IMR-90 (cell line): ENCODE data around the gene SYPL2. TPM values are rescaled to one million over a fixed set of nuclear protein-coding genes. Genes with fewer than 3 reads are reported as not detected.

ENCODE experiments used
- ATAC-seq: fragments of 200-7000 bp; cut with Tn5 transposase; 2 replicates; pipeline ENCODE4 v1.9.1; 2020; ENCODE audit warnings: low read depth, mild to moderate bottlenecking, moderate library complexity
- BruUV-seq: library from RNA; stranded (reverse); fragments of 400-500 nt; replicated peaks from 2 replicates; lab custom pipeline; 2021; lab: Mats Ljungman, UMichigan
- CTCF ChIA-PET: fragments of 300-600 bp; formaldehyde crosslinking; extraction: SDS; loops from one replicate; lab custom pipeline; 2021; ENCODE audit warnings: antibody characterized with exemption; lab: Yijun Ruan, JAX
- POLR2A ChIA-PET: fragments of 300-600 bp; sonication (Branson Sonifier 250); formaldehyde crosslinking; loops from one replicate; lab custom pipeline; 2022; ENCODE audit warnings: antibody characterized with exemption; ENCODE audit not compliant: unreplicated experiment; lab: Charles Lee
- DNase-seq: peaks from one replicate; pipeline ENCODE4 v3.0.0; 2013
- H2AFZ ChIP-seq: replicated peaks from 2 replicates; pipeline ENCODE3; 2013; ENCODE audit warnings: low read length, mild to moderate bottlenecking; ENCODE audit not compliant: poor library complexity
- H2AK5ac ChIP-seq: 2 replicates; pipeline ENCODE4 v1.6.1; 2013; ENCODE audit warnings: low read depth, low read length, inconsistent platforms
- H2AK9ac ChIP-seq: replicated peaks from 2 replicates; pipeline ENCODE3; 2013; ENCODE audit warnings: mild to moderate bottlenecking, low read depth, low read length, moderate library complexity; ENCODE audit not compliant: poor library complexity
- H2BK120ac ChIP-seq: 2 replicates; pipeline ENCODE4 v1.6.1; 2013; ENCODE audit warnings: low read depth, low read length, inconsistent platforms
- H2BK15ac ChIP-seq: 3 replicates; pipeline ENCODE4 v1.6.1; 2013; ENCODE audit warnings: low read depth, low read length, inconsistent platforms
- H2BK20ac ChIP-seq: 2 replicates; pipeline ENCODE4 v1.6.1; 2013; ENCODE audit warnings: low read depth, mild to moderate bottlenecking, inconsistent platforms, low read length, moderate library complexity
- H2BK5ac ChIP-seq: 2 replicates; pipeline ENCODE4 v1.6.1; 2013; ENCODE audit warnings: mild to moderate bottlenecking, low read depth, low read length, inconsistent platforms; ENCODE audit not compliant: poor library complexity, severe bottlenecking
- H3K14ac ChIP-seq: replicated peaks from 2 replicates; pipeline ENCODE4 v1.6.1; 2013; ENCODE audit warnings: low read depth, low read length, inconsistent platforms
- H3K18ac ChIP-seq: 2 replicates; pipeline ENCODE4 v1.6.1; 2013; ENCODE audit warnings: low read depth, low read length, control low read depth
- H3K23ac ChIP-seq: 2 replicates; pipeline ENCODE4 v1.6.1; 2013; ENCODE audit warnings: low read depth, low read length, inconsistent platforms
- H3K27ac ChIP-seq: 2 replicates; pipeline ENCODE4 v1.5.1; 2013; ENCODE audit warnings: mild to moderate bottlenecking, control low read depth, low read length; ENCODE audit not compliant: insufficient read depth
- H3K27me3 ChIP-seq: 2 replicates; pipeline ENCODE4 v1.6.1; 2013; ENCODE audit warnings: low read length; ENCODE audit not compliant: control insufficient read depth, insufficient read depth
- H3K36me3 ChIP-seq: 2 replicates; pipeline ENCODE4 v1.6.1; 2013; ENCODE audit warnings: low read length, mixed read lengths; ENCODE audit not compliant: control insufficient read depth, insufficient read depth
- H3K4ac ChIP-seq: 2 replicates; pipeline ENCODE4 v1.6.1; 2013; ENCODE audit warnings: low read depth, low read length, inconsistent platforms
- H3K4me1 ChIP-seq: 2 replicates; pipeline ENCODE4 v1.6.1; 2013; ENCODE audit warnings: low read length, mixed read lengths; ENCODE audit not compliant: control insufficient read depth, insufficient read depth
- H3K4me2 ChIP-seq: 2 replicates; pipeline ENCODE4 v1.6.1; 2013; ENCODE audit warnings: low read depth, mild to moderate bottlenecking, control low read depth, low read length, moderate library complexity
- H3K4me3 ChIP-seq: 2 replicates; pipeline ENCODE4 v1.5.1; 2013; ENCODE audit warnings: low read depth, mild to moderate bottlenecking, control low read depth, low read length, moderate library complexity; ENCODE audit not compliant: insufficient read depth
- H3K56ac ChIP-seq: 2 replicates; pipeline ENCODE4 v1.6.1; 2013; ENCODE audit warnings: low read length, inconsistent platforms; ENCODE audit not compliant: insufficient read depth; ENCODE audit errors: extremely low read depth
- H3K79me1 ChIP-seq, 2 experiments: 2 replicates each; pipeline ENCODE4 v1.6.1; 2013; ENCODE audit warnings: low read length in 2 of 2, inconsistent platforms in 1 of 2, low read depth in 1 of 2
- H3K9ac ChIP-seq: 2 replicates; pipeline ENCODE4 v1.6.1; 2013; ENCODE audit warnings: low read depth, low read length, control low read depth
- H3K9me1 ChIP-seq: 2 replicates; pipeline ENCODE4 v1.6.1; 2013; ENCODE audit warnings: low read length, inconsistent platforms; ENCODE audit not compliant: insufficient read depth
- H3K9me3 ChIP-seq: 2 replicates; pipeline ENCODE4 v1.6.1; 2013; ENCODE audit warnings: low read length; ENCODE audit not compliant: control insufficient read depth, insufficient read depth
- H4K20me1 ChIP-seq: 2 replicates; pipeline ENCODE4 v1.6.1; 2013; ENCODE audit warnings: low read length, inconsistent platforms; ENCODE audit not compliant: insufficient read depth
- H4K5ac ChIP-seq: 2 replicates; pipeline ENCODE4 v1.6.1; 2013; ENCODE audit warnings: mild to moderate bottlenecking, low read depth, low read length, control low read depth
- H4K8ac ChIP-seq, 2 experiments: 2 replicates each; pipeline ENCODE4 v1.6.1; 2013; ENCODE audit warnings: low read depth in 2 of 2, low read length in 2 of 2, control low read depth in 1 of 2, inconsistent platforms in 1 of 2
- H4K91ac ChIP-seq: 2 replicates; pipeline ENCODE4 v1.6.1; 2013; ENCODE audit warnings: low read depth, low read length, inconsistent platforms; ENCODE audit not compliant: insufficient read depth
- BHLHE40 ChIP-seq: fragments of 150-350 bp; IDR thresholded peaks from 2 replicates; pipeline ENCODE4 v1.6.1; 2016; ENCODE audit warnings: mild to moderate bottlenecking, low read depth, low read length
- CEBPB ChIP-seq: IDR thresholded peaks from 2 replicates; pipeline ENCODE4 v1.6.1; 2012; ENCODE audit warnings: low read depth, low read length, improper control_type of control experiment
- CHD1 ChIP-seq: IDR thresholded peaks from 2 replicates; pipeline ENCODE4 v1.6.1; 2012; ENCODE audit warnings: low read depth, low read length, improper control_type of control experiment
- ELK1 ChIP-seq: fragments of 150-350 bp; IDR thresholded peaks from 2 replicates; pipeline ENCODE4 v1.6.1; 2016; ENCODE audit warnings: low read depth, mild to moderate bottlenecking, low read length, moderate library complexity, borderline replicate concordance
- FOS ChIP-seq: fragments of 150-350 bp; IDR thresholded peaks from 2 replicates; pipeline ENCODE4 v1.6.1; 2016; ENCODE audit warnings: low read depth, low read length
- MAFK ChIP-seq: IDR thresholded peaks from 2 replicates; pipeline ENCODE4 v1.6.1; 2012; ENCODE audit warnings: low read depth, low read length, improper control_type of control experiment
- MAZ ChIP-seq: IDR thresholded peaks from 2 replicates; pipeline ENCODE4 v1.6.1; 2012; ENCODE audit warnings: low read depth, mild to moderate bottlenecking, low read length, improper control_type of control experiment, moderate library complexity, borderline replicate concordance
- MXI1 ChIP-seq: IDR thresholded peaks from 2 replicates; pipeline ENCODE4 v1.6.1; 2012; ENCODE audit warnings: low read depth, mild to moderate bottlenecking, low read length, moderate library complexity, borderline replicate concordance
- NFE2L2 ChIP-seq: fragments of 150-350 bp; IDR thresholded peaks from 2 replicates; pipeline ENCODE4 v1.6.1; 2016; ENCODE audit warnings: low read depth, mild to moderate bottlenecking, low read length
- POLR2A ChIP-seq: IDR thresholded peaks from 2 replicates; pipeline ENCODE4 v1.6.1; 2012; ENCODE audit warnings: mild to moderate bottlenecking, low read depth, low read length
- RAD21 ChIP-seq: IDR thresholded peaks from 2 replicates; pipeline ENCODE4 v1.6.1; 2012; ENCODE audit warnings: low read length, improper control_type of control experiment
- RCOR1 ChIP-seq: IDR thresholded peaks from 2 replicates; pipeline ENCODE4 v1.6.1; 2012; ENCODE audit warnings: mild to moderate bottlenecking, low read length, improper control_type of control experiment; ENCODE audit not compliant: insufficient replicate concordance
- RFX5 ChIP-seq: IDR thresholded peaks from 2 replicates; pipeline ENCODE4 v1.8.0; 2012; ENCODE audit warnings: low read depth, mild to moderate bottlenecking, low read length, moderate library complexity
- SMC3 ChIP-seq: fragments of 150-350 bp; IDR thresholded peaks from 2 replicates; pipeline ENCODE4 v1.6.1; 2016; ENCODE audit warnings: low read depth, mild to moderate bottlenecking, antibody characterized with exemption, low read length, moderate library complexity
- USF2 ChIP-seq: fragments of 150-350 bp; IDR thresholded peaks from 2 replicates; pipeline ENCODE4 v1.6.1; 2017; ENCODE audit warnings: mild to moderate bottlenecking, antibody characterized with exemption, low read length, low read depth
- WGBS, 2 experiments: methylation state at CpG; one replicate each; pipeline versions ENCODE4 v1.1.5 to v1.1.7; 2013; ENCODE audit warnings: missing lambda C conversion rate in 2 of 2; ENCODE audit not compliant: insufficient read length in 1 of 2; ENCODE audit errors: extremely low coverage in 2 of 2; 5-methylcytosine and 5-hydroxymethylcytosine counted together
- dilution Hi-C: fragments of 300-500 bp; cut with HindIII; formaldehyde crosslinking; loops from one replicate; pipeline ENCODE4 v1.14.3; 2018; ENCODE audit warnings: low sequenced_read_pairs; ENCODE audit not compliant: unreplicated experiment
- in situ Hi-C: fragments of 300-500 bp; cut with MboI; formaldehyde crosslinking; loops from 3 replicates; pipeline ENCODE4 v1.14.3; 2019; ENCODE audit warnings: low sequenced_read_pairs, inconsistent platforms, mixed read lengths
- intact Hi-C: fragments of 100-400 bp; cut with micrococcal nuclease; formaldehyde crosslinking; loops from 2 replicates; pipeline ENCODE4 v1.10.0; 2022
- polyA plus RNA-seq, 3 experiments: library from polyadenylated mRNA; depleted of rRNA; stranded (reverse); fragments of >200 nt; gene quantifications; 2 replicates each; pipeline ENCODE4 v1.2.3, GENCODE V29; 2012; ENCODE audit warnings: low replicate concordance in 1 of 3
- total RNA-seq: library from RNA; depleted of rRNA; stranded (reverse); fragments of >200 nt; gene quantifications from 2 replicates; pipeline ENCODE4 v1.2.3, GENCODE V29; 2012
- TF ChIP-seq, protein P1 (sequence below): conservative IDR thresholded peaks from 2 replicates; pipeline ENCODE4 v1.5.1; 2012; ENCODE audit warnings: mild to moderate bottlenecking, low read depth, low read length, improper control_type of control experiment

SYPL2 gene
- total and polyA plus RNA-seq, 2 of the 4 experiments (the other 2 are of a cell fraction) = under 0.01 to 0.65 TPM

DNA sequence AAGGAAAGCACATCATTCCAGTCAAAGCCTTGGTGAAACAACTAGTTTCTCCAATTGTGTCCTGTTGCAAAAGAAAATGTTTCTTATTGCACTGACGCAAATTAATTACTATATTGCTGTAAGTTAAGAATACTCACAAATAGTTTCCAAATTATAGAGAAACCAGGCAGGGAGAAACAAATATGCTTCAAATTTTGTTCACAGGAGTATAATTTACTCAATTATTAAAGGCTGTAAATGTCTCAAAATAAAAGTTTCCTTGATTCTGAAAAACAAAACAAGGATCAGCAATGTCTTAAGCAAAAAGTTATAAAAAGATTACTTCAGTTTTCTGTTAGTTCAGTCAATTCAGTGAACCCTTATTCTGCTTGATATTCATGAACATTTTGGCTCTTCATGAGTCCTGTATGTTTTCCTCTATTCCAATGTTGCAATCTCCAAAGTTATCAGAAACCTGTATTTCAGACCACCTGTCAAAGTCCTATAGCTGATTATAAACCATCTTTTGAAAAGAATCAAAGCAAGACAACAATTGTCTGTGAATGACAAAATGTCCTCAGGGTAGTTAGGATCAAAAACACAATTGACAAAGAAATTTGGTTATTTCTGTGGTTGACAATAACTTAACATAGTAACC, 11.7 kb upstream of the SYPL2 start:
- H4K8ac ChIP-seq = no peak overlapping the region
- H2BK5ac ChIP-seq = no peak overlapping the region
- no peak overlapping the region for H3K4ac ChIP-seq
- in situ Hi-C loops (no loop called here), intact Hi-C loops (no loop called here), dilution Hi-C loops (no loop called here)
- no peak overlapping the region for H4K5ac ChIP-seq
- no peak overlapping the region for H3K23ac ChIP-seq
- no peak overlapping the region for H4K91ac ChIP-seq
- peaks cover 8% of the 10 kb centered on the region for H3K27me3 ChIP-seq
- no peak overlapping the region for H3K56ac ChIP-seq
- H3K4me1 ChIP-seq = no peaks in the 10 kb centered on the region
- H2BK120ac ChIP-seq = no peak overlapping the region
- no peak overlapping the region for H2BK20ac ChIP-seq
- ChIA-PET POLR2A (no interaction called here), CTCF (interaction anchor here (0.6 kb wide), 1 partner anchor 14 kb away, joined by 4 read pairs; no protein-coding TSS in a partner anchor)
- no peak for ATAC-seq
- no peak overlapping the region for H3K14ac ChIP-seq
- H2BK15ac ChIP-seq = no peak overlapping the region
- no CpG with 5 or more reads among the region's 1 CpG for WGBS, 2 experiments
- no TSS peak for BruUV-seq
- peaks cover 4% of the 10 kb centered on the region; the same call in 1 of the 2 replicates for H3K9me3 ChIP-seq
- H3K27ac ChIP-seq = no peak overlapping the region
- no peak for DNase-seq
- H2AK9ac ChIP-seq = no peak overlapping the region
- H3K79me1 ChIP-seq = no peaks in the 10 kb centered on the region
- no peak overlapping the region for H3K4me3 ChIP-seq
- H3K9me1 ChIP-seq = no peaks in the 10 kb centered on the region
- no peak overlapping the region for H3K9ac ChIP-seq
- H2AFZ ChIP-seq = no peak overlapping the region
- no peak overlapping the region for H3K18ac ChIP-seq
- H2AK5ac ChIP-seq = no peak overlapping the region
- H3K36me3 ChIP-seq = no peaks in the 10 kb centered on the region
- no peak overlapping the region for H3K4me2 ChIP-seq
- H4K20me1 ChIP-seq = no peaks in the 10 kb centered on the region
- TF ChIP-seq RCOR1 = no peak
- TF ChIP-seq CHD1 = no peak
- TF ChIP-seq MAZ = no peak
- TF ChIP-seq FOS = no peak
- TF ChIP-seq MXI1 = no peak
- no peak for TF ChIP-seq ELK1
- no peak for TF ChIP-seq RFX5
- no peak for TF ChIP-seq MAFK
- no peak for TF ChIP-seq NFE2L2
- no peak for TF ChIP-seq POLR2A
- TF ChIP-seq SMC3 = no peak
- no peak for TF ChIP-seq CEBPB
- TF ChIP-seq, protein P1, sequence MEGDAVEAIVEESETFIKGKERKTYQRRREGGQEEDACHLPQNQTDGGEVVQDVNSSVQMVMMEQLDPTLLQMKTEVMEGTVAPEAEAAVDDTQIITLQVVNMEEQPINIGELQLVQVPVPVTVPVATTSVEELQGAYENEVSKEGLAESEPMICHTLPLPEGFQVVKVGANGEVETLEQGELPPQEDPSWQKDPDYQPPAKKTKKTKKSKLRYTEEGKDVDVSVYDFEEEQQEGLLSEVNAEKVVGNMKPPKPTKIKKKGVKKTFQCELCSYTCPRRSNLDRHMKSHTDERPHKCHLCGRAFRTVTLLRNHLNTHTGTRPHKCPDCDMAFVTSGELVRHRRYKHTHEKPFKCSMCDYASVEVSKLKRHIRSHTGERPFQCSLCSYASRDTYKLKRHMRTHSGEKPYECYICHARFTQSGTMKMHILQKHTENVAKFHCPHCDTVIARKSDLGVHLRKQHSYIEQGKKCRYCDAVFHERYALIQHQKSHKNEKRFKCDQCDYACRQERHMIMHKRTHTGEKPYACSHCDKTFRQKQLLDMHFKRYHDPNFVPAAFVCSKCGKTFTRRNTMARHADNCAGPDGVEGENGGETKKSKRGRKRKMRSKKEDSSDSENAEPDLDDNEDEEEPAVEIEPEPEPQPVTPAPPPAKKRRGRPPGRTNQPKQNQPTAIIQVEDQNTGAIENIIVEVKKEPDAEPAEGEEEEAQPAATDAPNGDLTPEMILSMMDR = no peak
- no peak for TF ChIP-seq RAD21
- TF ChIP-seq BHLHE40 = no peak
- TF ChIP-seq USF2 = no peak
